ENCODE results near the gene FRS3. TPM values are rescaled to one million over a fixed set of nuclear protein-coding genes. Genes with fewer than 3 reads are reported as not detected.

The FRS3 gene
- total and polyA plus RNA-seq, 9 of the 15 experiments (the other 6 are each of a cell fraction or from before 2014, with no cell fraction given) = 0.03 to 3.7 (median 1.6) TPM

DNA sequence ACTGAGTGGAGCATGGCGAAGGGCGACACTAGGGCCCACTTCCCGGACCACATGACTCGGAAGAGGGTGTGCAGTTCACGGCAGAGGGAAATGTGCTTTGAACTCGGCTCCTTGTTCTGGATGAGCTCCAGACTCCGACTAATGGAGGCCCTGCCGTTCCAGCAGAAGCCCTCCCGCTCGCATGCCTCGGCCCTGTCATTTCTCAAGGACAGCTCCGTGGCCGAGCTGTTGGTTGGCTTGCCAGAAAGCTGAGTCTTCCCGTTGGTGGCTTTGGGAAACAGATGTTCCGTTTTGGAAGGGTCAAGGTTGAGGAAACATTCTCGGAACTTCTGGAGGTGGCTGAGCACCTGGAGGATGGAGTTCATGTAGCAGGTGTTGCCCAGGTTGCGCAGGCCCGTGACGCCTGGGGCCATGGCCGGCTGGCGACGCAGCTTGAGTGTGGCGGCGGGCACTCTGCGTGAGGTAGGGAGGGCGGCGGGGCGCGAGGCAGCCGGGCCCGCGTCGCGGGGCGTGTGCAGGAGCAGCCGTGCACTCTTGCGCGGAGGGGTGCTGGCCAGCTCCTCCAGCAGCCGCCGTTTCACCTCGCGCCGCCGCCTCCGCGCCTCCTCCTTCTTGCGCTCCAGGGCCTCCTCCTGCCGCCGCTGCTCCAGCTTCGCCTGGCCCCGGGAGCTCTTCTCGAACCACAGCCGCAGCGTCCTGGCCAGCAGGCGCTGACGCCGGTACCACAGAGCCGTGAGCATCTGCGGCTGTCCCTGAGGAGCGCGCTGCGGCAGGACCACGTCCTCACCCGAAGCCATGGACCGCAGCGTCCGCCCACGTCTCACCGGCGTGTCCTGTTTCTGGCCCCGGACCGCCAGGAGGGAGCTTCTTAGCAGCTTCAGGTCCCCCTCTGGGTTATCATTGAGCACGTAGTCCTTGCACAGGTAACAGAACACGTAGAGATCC, 26.4 kb upstream of the FRS3 start (continued):
- TF ChIP-seq, protein P1, sequence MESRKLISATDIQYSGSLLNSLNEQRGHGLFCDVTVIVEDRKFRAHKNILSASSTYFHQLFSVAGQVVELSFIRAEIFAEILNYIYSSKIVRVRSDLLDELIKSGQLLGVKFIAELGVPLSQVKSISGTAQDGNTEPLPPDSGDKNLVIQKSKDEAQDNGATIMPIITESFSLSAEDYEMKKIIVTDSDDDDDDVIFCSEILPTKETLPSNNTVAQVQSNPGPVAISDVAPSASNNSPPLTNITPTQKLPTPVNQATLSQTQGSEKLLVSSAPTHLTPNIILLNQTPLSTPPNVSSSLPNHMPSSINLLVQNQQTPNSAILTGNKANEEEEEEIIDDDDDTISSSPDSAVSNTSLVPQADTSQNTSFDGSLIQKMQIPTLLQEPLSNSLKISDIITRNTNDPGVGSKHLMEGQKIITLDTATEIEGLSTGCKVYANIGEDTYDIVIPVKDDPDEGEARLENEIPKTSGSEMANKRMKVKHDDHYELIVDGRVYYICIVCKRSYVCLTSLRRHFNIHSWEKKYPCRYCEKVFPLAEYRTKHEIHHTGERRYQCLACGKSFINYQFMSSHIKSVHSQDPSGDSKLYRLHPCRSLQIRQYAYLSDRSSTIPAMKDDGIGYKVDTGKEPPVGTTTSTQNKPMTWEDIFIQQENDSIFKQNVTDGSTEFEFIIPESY (CRISPR knock-in tag; IDR thresholded peaks at IDR 0.05) = peak; percentile 85
- TF ChIP-seq, protein P2, sequence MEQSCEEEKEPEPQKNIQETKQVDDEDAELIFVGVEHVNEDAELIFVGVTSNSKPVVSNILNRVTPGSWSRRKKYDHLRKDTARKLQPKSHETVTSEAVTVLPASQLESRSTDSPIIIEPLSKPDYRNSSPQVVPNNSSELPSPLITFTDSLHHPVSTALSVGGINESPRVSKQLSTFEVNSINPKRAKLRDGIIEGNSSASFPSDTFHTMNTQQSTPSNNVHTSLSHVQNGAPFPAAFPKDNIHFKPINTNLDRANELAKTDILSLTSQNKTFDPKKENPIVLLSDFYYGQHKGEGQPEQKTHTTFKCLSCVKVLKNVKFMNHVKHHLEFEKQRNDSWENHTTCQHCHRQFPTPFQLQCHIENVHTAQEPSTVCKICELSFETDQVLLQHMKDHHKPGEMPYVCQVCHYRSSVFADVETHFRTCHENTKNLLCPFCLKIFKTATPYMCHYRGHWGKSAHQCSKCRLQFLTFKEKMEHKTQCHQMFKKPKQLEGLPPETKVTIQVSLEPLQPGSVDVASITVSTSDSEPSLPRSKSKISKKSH (CRISPR knock-in tag; IDR thresholded peaks at IDR 0.05) = no peak
- TF ChIP-seq PHB (CRISPR knock-in tag; IDR thresholded peaks at IDR 0.05) = no peak
- TF ChIP-seq DIDO1 (tag; IDR thresholded peaks at IDR 0.05; ENCODE audit: low read depth) = no peak
- TF ChIP-seq SPI1 (IDR thresholded peaks at IDR 0.05; ENCODE audit: borderline replicate concordance, low read depth, low read length) = no peak
- TF ChIP-seq NBN (IDR thresholded peaks at IDR 0.05; ENCODE audit: low read depth) = no peak
- no peak for TF ChIP-seq RBM17 (IDR thresholded peaks at IDR 0.05; ENCODE audit: borderline replicate concordance, low read depth, low read length)

All from K562 (cell line).